Measurements from ENCODE around the gene TNRC6C. TPM values are rescaled to one million over a fixed set of nuclear protein-coding genes. Genes with fewer than 3 reads are reported as not detected.
"Not testable (repeated sequence)": the region's sequence is repeated elsewhere in the genome, so short reads cannot be mapped to it uniquely, and the experiment has no call there.

TNRC6C gene
- total RNA-seq, 1 donor from 2014 or later, result 15.5 TPM

DNA sequence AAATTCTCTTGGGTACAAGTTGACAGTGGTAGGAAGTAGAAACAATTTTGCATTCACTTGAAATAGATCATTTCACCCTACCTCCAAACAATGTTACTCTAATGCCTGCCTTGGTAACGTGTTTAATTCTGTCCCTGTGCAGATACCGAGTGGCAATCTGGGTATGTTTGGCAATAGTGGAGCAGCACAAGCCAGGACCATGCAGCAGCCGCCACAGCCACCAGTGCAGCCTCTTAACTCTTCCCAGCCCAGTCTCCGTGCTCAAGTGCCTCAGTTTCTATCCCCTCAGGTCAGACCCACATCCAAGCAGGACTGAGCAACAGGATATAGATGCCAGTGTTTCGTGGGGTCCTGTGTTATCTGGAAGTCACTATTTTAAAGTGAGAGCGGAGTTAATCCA is 120.8 kb downstream of the TNRC6C start:
- intact Hi-C loops (cut with micrococcal nuclease), result no loop called here
- H3K27me3 Mint-ChIP-seq (ENCODE audit: insufficient read depth), result no peaks in the 10 kb centered on the region

GRCh38 chr17:78081551-78081950 is 123.0 kb downstream of the TNRC6C start:
- H3K36me3 Mint-ChIP-seq (ENCODE audit: low read depth), result peaks cover 11% of the 10 kb centered on the region

More for the DNA sequence above, 120.8 kb downstream of the TNRC6C start:
- Mint-ChIP-seq H3K4me1 (ENCODE audit: low read depth) (no peaks in the 10 kb centered on the region), H3K9me3 (no peaks in the 10 kb centered on the region), H3K4me3 (no peak overlapping the region), H3K36me3 (ENCODE audit: low read depth) (peaks cover 17% of the 10 kb centered on the region), H3K27ac (no peak overlapping the region)
- no peak for DNase-seq (ENCODE audit: low spot score)

GRCh38 chr17:78082355-78082872 is 123.9 kb downstream of the TNRC6C start:
- H3K27ac Mint-ChIP-seq; H3K27me3 Mint-ChIP-seq (ENCODE audit: insufficient read depth); H3K4me1 Mint-ChIP-seq (ENCODE audit: low read depth); H3K9me3 Mint-ChIP-seq; intact Hi-C loops (cut with micrococcal nuclease); H3K4me3 Mint-ChIP-seq; H3K36me3 Mint-ChIP-seq (ENCODE audit: low read depth); DNase-seq (ENCODE audit: low spot score): not testable (repeated sequence)

More at GRCh38 chr17:78081551-78081950, 123.0 kb downstream of the TNRC6C start:
- no peak overlapping the region for H3K4me3 Mint-ChIP-seq
- intact Hi-C loops (cut with micrococcal nuclease), result no loop called here
- H3K4me1 Mint-ChIP-seq (ENCODE audit: low read depth), result peaks cover 5% of the 10 kb centered on the region
- no peak for DNase-seq (ENCODE audit: low spot score)
- no peaks in the 10 kb centered on the region for H3K27me3 Mint-ChIP-seq (ENCODE audit: insufficient read depth)
- H3K27ac Mint-ChIP-seq, result no peak overlapping the region
- H3K9me3 Mint-ChIP-seq, result no peaks in the 10 kb centered on the region

- peaks cover 5% of the 10 kb centered on the region for H3K4me1 Mint-ChIP-seq (ENCODE audit: low read depth)
- intact Hi-C loops (cut with micrococcal nuclease), result no loop called here
- no peak overlapping the region for H3K4me3 Mint-ChIP-seq
- H3K27ac Mint-ChIP-seq, result no peak overlapping the region
- H3K36me3 Mint-ChIP-seq (ENCODE audit: low read depth), result peaks cover 7% of the 10 kb centered on the region
- no peaks in the 10 kb centered on the region for H3K27me3 Mint-ChIP-seq (ENCODE audit: insufficient read depth)
- DNase-seq (ENCODE audit: low spot score), result no peak
- H3K9me3 Mint-ChIP-seq, result no peaks in the 10 kb centered on the region
Observed at GRCh38 chr17:78082988-78083387, 124.5 kb downstream of the TNRC6C start.

DNA sequence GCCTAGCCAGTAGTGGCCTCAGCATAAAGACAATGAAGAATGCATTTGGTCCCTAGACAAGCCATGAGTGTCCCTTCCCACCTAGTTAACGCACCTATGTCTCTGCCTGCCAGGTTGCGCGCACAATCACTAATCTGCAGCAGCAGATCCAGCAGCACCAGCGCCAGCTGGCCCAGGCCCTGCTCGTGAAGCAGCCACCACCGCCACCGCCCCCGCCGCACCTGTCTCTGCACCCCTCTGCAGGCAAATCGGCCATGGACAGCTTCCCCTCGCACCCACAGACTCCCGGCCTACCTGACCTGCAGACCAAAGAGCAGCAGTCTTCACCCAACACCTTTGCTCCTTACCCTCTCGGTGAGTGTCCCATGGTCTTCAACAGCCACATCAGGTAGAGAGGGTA is 128.2 kb downstream of the TNRC6C start:
- Mint-ChIP-seq H3K36me3 (ENCODE audit: low read depth) (peaks cover 14% of the 10 kb centered on the region), H3K27ac (no peak overlapping the region), H3K27me3 (ENCODE audit: insufficient read depth) (no peaks in the 10 kb centered on the region), H3K4me1 (ENCODE audit: low read depth) (peaks cover 10% of the 10 kb centered on the region), H3K4me3 (no peak overlapping the region), H3K9me3 (no peaks in the 10 kb centered on the region)
- DNase-seq (ENCODE audit: low spot score), result no peak
- intact Hi-C loops (cut with micrococcal nuclease), result no loop called here

DNA sequence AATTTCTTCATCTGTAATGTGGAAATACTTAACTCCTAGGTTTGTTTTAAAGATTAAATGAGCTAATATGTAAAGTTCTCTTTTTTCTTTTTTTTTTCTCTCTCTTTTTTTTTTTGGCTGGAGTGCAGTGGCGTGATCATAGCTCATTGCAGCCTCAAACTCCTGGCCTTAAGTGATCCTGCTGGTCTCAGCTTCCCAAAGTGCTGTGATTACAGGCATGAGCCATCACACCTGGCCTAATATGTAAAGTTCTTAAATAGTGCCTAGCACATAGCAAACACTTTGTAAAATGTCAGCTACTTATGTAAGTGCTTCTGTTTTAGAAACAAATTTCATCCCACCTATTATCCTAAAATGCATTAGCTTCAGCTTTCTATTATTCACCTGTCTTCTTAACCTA is 130.0 kb downstream of the TNRC6C start:
- intact Hi-C loops (cut with micrococcal nuclease), result no loop called here
- H3K4me3 Mint-ChIP-seq, result no peak overlapping the region
- no peak for DNase-seq (ENCODE audit: low spot score)
- no peaks in the 10 kb centered on the region for H3K27me3 Mint-ChIP-seq (ENCODE audit: insufficient read depth)
- no peaks in the 10 kb centered on the region for H3K9me3 Mint-ChIP-seq
- peaks cover 26% of the 10 kb centered on the region for H3K36me3 Mint-ChIP-seq (ENCODE audit: low read depth)
- peaks cover 10% of the 10 kb centered on the region for H3K4me1 Mint-ChIP-seq (ENCODE audit: low read depth)
- no peak overlapping the region for H3K27ac Mint-ChIP-seq

DNA sequence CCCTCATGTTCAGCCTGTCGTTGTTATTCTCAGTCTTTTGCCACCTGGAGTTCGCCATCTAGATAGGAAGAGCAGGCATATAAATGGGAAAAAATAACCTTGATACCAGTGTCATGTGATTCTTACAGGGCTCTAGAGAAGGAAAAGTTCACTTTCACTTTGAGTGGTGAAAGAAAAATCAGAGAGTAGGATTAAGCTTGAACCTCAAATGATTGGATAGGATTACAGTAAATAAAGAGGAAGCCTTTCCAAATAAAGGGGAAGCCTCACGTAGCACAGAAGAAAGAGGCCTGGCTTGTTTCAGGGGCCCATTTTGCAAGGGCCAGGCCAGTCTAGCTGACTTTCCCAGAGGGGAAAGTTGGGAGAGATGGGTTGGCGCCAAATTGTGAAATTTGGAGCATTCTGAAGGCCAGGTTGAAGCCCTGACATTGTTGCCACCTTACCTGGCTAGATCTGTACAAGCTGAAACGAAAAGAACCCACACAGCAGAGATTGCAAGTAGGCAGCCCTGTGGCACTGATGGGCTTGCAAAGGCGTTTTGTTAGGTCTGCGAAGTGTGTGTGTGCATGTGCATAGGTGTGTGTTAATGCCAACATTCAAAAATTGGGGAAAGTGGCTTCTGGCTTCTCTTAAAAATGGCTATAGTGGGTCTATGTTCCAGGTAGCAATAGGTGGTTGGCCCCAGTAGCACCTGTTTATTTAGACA is 131.2 kb downstream of the TNRC6C start:
- intact Hi-C loops (cut with micrococcal nuclease), result no loop called here
- DNase-seq (ENCODE audit: low spot score), result no peak
- Mint-ChIP-seq H3K27me3 (ENCODE audit: insufficient read depth) (no peaks in the 10 kb centered on the region), H3K36me3 (ENCODE audit: low read depth) (peaks cover 30% of the 10 kb centered on the region), H3K27ac (peak overlapping the region; percentile 12), H3K4me3 (no peak overlapping the region), H3K9me3 (no peaks in the 10 kb centered on the region), H3K4me1 (ENCODE audit: low read depth) (peaks cover 9% of the 10 kb centered on the region)

DNA sequence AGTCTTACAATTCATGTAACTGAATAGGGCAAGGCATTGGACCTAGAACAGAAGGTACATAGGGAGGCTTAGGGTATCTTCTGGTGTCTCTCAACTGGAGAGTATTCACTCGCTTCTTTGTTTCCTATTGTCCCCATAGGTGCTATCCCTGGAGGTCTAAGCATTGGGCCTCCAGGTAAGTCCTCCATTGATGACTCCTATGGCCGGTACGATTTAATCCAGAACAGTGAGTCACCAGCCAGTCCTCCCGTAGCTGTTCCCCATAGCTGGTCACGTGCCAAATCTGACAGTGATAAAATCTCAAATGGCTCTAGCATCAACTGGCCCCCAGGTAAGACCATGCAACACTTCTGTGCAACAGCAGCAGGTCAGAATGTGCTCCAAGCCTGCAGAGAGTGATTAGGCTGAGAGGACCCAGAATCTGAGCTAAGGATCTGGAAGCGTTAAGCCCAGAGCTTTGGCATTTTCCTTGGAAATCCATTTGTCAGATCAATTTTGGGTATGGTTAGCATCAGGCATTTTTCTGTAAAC is 134.4 kb downstream of the TNRC6C start:
- H3K4me3 Mint-ChIP-seq, result no peak overlapping the region
- DNase-seq (ENCODE audit: low spot score), result no peak
- H3K9me3 Mint-ChIP-seq, result no peaks in the 10 kb centered on the region
- H3K27ac Mint-ChIP-seq, result no peak overlapping the region
- intact Hi-C loops (cut with micrococcal nuclease), result no loop called here
- peaks cover 6% of the 10 kb centered on the region for H3K4me1 Mint-ChIP-seq (ENCODE audit: low read depth)
- H3K36me3 Mint-ChIP-seq (ENCODE audit: low read depth), result peaks cover 30% of the 10 kb centered on the region
- H3K27me3 Mint-ChIP-seq (ENCODE audit: insufficient read depth), result no peaks in the 10 kb centered on the region

- intact Hi-C loops (cut with micrococcal nuclease), result no loop called here
- H3K4me3 Mint-ChIP-seq, result no peak overlapping the region
- no peaks in the 10 kb centered on the region for H3K9me3 Mint-ChIP-seq
- peaks cover 43% of the 10 kb centered on the region for H3K36me3 Mint-ChIP-seq (ENCODE audit: low read depth)
- no peaks in the 10 kb centered on the region for H3K27me3 Mint-ChIP-seq (ENCODE audit: insufficient read depth)
- no peaks in the 10 kb centered on the region for H3K4me1 Mint-ChIP-seq (ENCODE audit: low read depth)
- no peak for DNase-seq (ENCODE audit: low spot score)
- H3K27ac Mint-ChIP-seq, result no peak overlapping the region
Observed at GRCh38 chr17:78095035-78095434, 136.5 kb downstream of the TNRC6C start.

- H3K4me1 Mint-ChIP-seq (ENCODE audit: low read depth), result no peaks in the 10 kb centered on the region
- no peak for DNase-seq (ENCODE audit: low spot score)
- no peaks in the 10 kb centered on the region for H3K9me3 Mint-ChIP-seq
- intact Hi-C loops (cut with micrococcal nuclease), result no loop called here
- H3K27ac Mint-ChIP-seq, result no peak overlapping the region
- H3K4me3 Mint-ChIP-seq, result no peak overlapping the region
- peaks cover 49% of the 10 kb centered on the region for H3K36me3 Mint-ChIP-seq (ENCODE audit: low read depth)
- H3K27me3 Mint-ChIP-seq (ENCODE audit: insufficient read depth), result no peaks in the 10 kb centered on the region
Observed at GRCh38 chr17:78096093-78096492, 137.6 kb downstream of the TNRC6C start.

- Mint-ChIP-seq H3K9me3 (no peaks in the 10 kb centered on the region), H3K4me1 (ENCODE audit: low read depth) (no peaks in the 10 kb centered on the region), H3K4me3 (no peak overlapping the region), H3K27ac (no peak overlapping the region), H3K36me3 (ENCODE audit: low read depth) (peaks cover 36% of the 10 kb centered on the region), H3K27me3 (ENCODE audit: insufficient read depth) (no peaks in the 10 kb centered on the region)
- DNase-seq (ENCODE audit: low spot score), result no peak
- intact Hi-C loops (cut with micrococcal nuclease), result no loop called here
Observed at GRCh38 chr17:78101112-78101511, 142.6 kb downstream of the TNRC6C start.

GRCh38 chr17:78101542-78101941 is 143.0 kb downstream of the TNRC6C start:
- H3K4me1 Mint-ChIP-seq (ENCODE audit: low read depth), result no peaks in the 10 kb centered on the region
- no peaks in the 10 kb centered on the region for H3K27me3 Mint-ChIP-seq (ENCODE audit: insufficient read depth)
- no peaks in the 10 kb centered on the region for H3K9me3 Mint-ChIP-seq
- peaks cover 36% of the 10 kb centered on the region for H3K36me3 Mint-ChIP-seq (ENCODE audit: low read depth)
- no peak for DNase-seq (ENCODE audit: low spot score)
- H3K27ac Mint-ChIP-seq, result no peak overlapping the region
- intact Hi-C loops (cut with micrococcal nuclease), result no loop called here
- H3K4me3 Mint-ChIP-seq, result no peak overlapping the region

GRCh38 chr17:78103311-78103710 is 144.8 kb downstream of the TNRC6C start:
- Mint-ChIP-seq H3K27me3 (ENCODE audit: insufficient read depth) (no peaks in the 10 kb centered on the region), H3K27ac (no peak overlapping the region), H3K4me3 (no peak overlapping the region), H3K36me3 (ENCODE audit: low read depth) (peaks cover 31% of the 10 kb centered on the region), H3K4me1 (ENCODE audit: low read depth) (peaks cover 9% of the 10 kb centered on the region), H3K9me3 (no peaks in the 10 kb centered on the region)
- intact Hi-C loops (cut with micrococcal nuclease), result no loop called here
- DNase-seq (ENCODE audit: low spot score), result no peak

Data from activated T-helper 1 cell treated with anti-CD3 and anti-CD28 coated beads, Interleukin-12 subunit alpha, Interleukin-12 subunit beta, Interleukin-2, Interleukin-4 antibody, amounts not matched to agents 30 ng/mL and 10 ng/mL and 1 ng/mL, durations not matched to agents 14 hours and 24 hours and 36 hours (primary cell).